Suprapubic skin (tissue), 4 donors: ENCODE results near the gene ZNF555.

ENCODE experiments used
- EP300 ChIP-seq: sonication (generic); formaldehyde crosslinking; IDR thresholded peaks from one replicate; pipeline ENCODE4 v1.6.1; 2017; ENCODE audit warnings: antibody characterized with exemption
- POLR2A ChIP-seq, 2 donors: fragments of 450-650 bp; IDR thresholded peaks; one replicate each; pipeline ENCODE4 v1.6.1; 2017; ENCODE audit warnings: antibody characterized with exemption in 2 of 2, mild to moderate bottlenecking in 2 of 2, moderate library complexity in 2 of 2
- POLR2AphosphoS5 ChIP-seq, 3 donors: sonication (generic); formaldehyde crosslinking; IDR thresholded peaks; one replicate each; pipeline ENCODE4 v1.6.1; 2017; ENCODE audit warnings: antibody characterized with exemption in 3 of 3
- TF ChIP-seq, protein P1 (sequence below), 2 donors: fragments of 200-600 bp in 1 of 2; fragments of 450-650 bp in 1 of 2; sonication (generic) in 1 of 2; IDR thresholded peaks; one replicate each; pipeline ENCODE4 v1.5.1; 2016 to 2019; ENCODE audit warnings: antibody characterized with exemption in 2 of 2, mild to moderate bottlenecking in 1 of 2, moderate library complexity in 1 of 2

GRCh38 chr19:2822846-2823245 is 18.4 kb upstream of the ZNF555 start:
- TF ChIP-seq, protein P1, sequence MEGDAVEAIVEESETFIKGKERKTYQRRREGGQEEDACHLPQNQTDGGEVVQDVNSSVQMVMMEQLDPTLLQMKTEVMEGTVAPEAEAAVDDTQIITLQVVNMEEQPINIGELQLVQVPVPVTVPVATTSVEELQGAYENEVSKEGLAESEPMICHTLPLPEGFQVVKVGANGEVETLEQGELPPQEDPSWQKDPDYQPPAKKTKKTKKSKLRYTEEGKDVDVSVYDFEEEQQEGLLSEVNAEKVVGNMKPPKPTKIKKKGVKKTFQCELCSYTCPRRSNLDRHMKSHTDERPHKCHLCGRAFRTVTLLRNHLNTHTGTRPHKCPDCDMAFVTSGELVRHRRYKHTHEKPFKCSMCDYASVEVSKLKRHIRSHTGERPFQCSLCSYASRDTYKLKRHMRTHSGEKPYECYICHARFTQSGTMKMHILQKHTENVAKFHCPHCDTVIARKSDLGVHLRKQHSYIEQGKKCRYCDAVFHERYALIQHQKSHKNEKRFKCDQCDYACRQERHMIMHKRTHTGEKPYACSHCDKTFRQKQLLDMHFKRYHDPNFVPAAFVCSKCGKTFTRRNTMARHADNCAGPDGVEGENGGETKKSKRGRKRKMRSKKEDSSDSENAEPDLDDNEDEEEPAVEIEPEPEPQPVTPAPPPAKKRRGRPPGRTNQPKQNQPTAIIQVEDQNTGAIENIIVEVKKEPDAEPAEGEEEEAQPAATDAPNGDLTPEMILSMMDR (IDR thresholded peaks at IDR 0.05) = no peak
- TF ChIP-seq POLR2A (IDR thresholded peaks at IDR 0.05) (no peak), POLR2AphosphoS5 (IDR thresholded peaks at IDR 0.05) (no peak), EP300 (no peak)
